Bronchial epithelial cell (primary cell): Measurements from ENCODE around the gene TTC13. TPM values are rescaled to one million over a fixed set of nuclear protein-coding genes. Genes with fewer than 3 reads are reported as not detected.

Experiments used
- DNase-seq: peaks from one replicate; pipeline ENCODE4 v3.0.0-alpha.2; 2010; ENCODE audit warnings: low read depth
- FAIRE-seq: peaks from 2 replicates; lab custom pipeline; 2011; peaks lifted over from hg19 to GRCh38; lab: Jason Lieb, UNC
- H3K27me3 ChIP-seq: 2 replicates; pipeline ENCODE4 v1.5.1; 2011; ENCODE audit warnings: low read length; ENCODE audit not compliant: control insufficient read depth, insufficient read depth
- H3K36me3 ChIP-seq: 2 replicates; pipeline ENCODE4 v1.5.1; 2011; ENCODE audit warnings: low read length; ENCODE audit not compliant: control insufficient read depth, insufficient read depth
- H3K4me3 ChIP-seq: 2 replicates; pipeline ENCODE4 v1.5.1; 2011; ENCODE audit warnings: mild to moderate bottlenecking, low read depth, low read length, control low read depth
- CTCF ChIP-seq: IDR thresholded peaks from 2 replicates; pipeline ENCODE4 v1.5.1; 2011; ENCODE audit warnings: mild to moderate bottlenecking, moderate library complexity, low read length, control low read depth, inconsistent platforms; ENCODE audit not compliant: insufficient read depth, severe bottlenecking
- total RNA-seq: library from RNA; depleted of rRNA; stranded (reverse); fragments of >200 nt; gene quantifications from 2 replicates; pipeline ENCODE4 v1.2.1, GENCODE V29; 2014

Gene TTC13
- total RNA-seq, 1 donor from 2014 or later = 8.7 TPM

GRCh38 chr1:230922620-230923019 lies 56.0 kb downstream of the TTC13 start:
- Histone ChIP-seq H3K36me3 (no peaks in the 10 kb centered on the region), H3K27me3 (no peaks in the 10 kb centered on the region), H3K4me3 (no peak overlapping the region)
- DNase-seq (no peak), FAIRE-seq (no peak)
- TF ChIP-seq CTCF = peak; percentile 4

GRCh38 chr1:230919207-230919606 lies 59.5 kb downstream of the TTC13 start:
- no peaks in the 10 kb centered on the region for H3K36me3 ChIP-seq
- no peak for TF ChIP-seq CTCF
- no peak for FAIRE-seq

GRCh38 chr1:230917284-230918135 lies 61.2 kb downstream of the TTC13 start:
- TF ChIP-seq CTCF = peak; percentile 74
- no peaks in the 10 kb centered on the region for H3K36me3 ChIP-seq
- DNase-seq (peak; percentile 58), FAIRE-seq (peak; percentile 64)
- H3K4me3 ChIP-seq = no peak overlapping the region
- H3K27me3 ChIP-seq = no peaks in the 10 kb centered on the region

More at GRCh38 chr1:230919207-230919606, 59.5 kb downstream of the TTC13 start:
- H3K27me3 ChIP-seq = no peaks in the 10 kb centered on the region
- no peak overlapping the region for H3K4me3 ChIP-seq
- no peak for DNase-seq

GRCh38 chr1:230916587-230917283 lies 61.9 kb downstream of the TTC13 start:
- DNase-seq = no peak
- no peak for FAIRE-seq
- no peak overlapping the region for H3K4me3 ChIP-seq
- TF ChIP-seq CTCF = no peak
- H3K27me3 ChIP-seq = no peaks in the 10 kb centered on the region
- no peaks in the 10 kb centered on the region for H3K36me3 ChIP-seq

DNA sequence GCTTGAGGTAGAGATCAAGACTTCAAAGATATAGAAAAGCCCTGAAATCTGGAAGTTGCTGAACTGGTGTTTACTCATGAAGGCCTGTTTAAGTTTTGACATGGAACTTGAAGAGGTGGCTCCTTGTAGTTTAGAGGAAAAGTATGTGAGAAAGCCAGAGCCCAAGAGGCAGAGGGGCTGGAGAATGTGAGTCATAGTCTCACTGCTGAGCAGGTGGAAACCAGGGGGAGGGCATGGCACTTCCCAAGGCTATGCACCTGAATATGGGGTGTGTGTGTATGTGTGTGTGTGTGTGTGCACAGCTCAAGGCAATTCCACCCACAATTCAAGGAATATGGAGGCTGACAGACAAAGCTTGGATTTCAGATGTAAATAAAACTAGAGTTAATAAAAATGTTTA lies 63.6 kb downstream of the TTC13 start:
- H3K27me3 ChIP-seq = no peaks in the 10 kb centered on the region
- DNase-seq = peak; percentile 16
- no peak for TF ChIP-seq CTCF
- H3K4me3 ChIP-seq = no peak overlapping the region
- H3K36me3 ChIP-seq = peaks cover 2% of the 10 kb centered on the region
- FAIRE-seq = no peak
